NCI-H524 treated with DMSO at 0.1 percent for 48 hours (cell line): Measurements from ENCODE around the gene SCG2.

Source experiments
- DNase-seq: peaks from one replicate; lab custom pipeline; 2025; lab: John Stamatoyannopoulos, UW

SCG2 gene, protein sequence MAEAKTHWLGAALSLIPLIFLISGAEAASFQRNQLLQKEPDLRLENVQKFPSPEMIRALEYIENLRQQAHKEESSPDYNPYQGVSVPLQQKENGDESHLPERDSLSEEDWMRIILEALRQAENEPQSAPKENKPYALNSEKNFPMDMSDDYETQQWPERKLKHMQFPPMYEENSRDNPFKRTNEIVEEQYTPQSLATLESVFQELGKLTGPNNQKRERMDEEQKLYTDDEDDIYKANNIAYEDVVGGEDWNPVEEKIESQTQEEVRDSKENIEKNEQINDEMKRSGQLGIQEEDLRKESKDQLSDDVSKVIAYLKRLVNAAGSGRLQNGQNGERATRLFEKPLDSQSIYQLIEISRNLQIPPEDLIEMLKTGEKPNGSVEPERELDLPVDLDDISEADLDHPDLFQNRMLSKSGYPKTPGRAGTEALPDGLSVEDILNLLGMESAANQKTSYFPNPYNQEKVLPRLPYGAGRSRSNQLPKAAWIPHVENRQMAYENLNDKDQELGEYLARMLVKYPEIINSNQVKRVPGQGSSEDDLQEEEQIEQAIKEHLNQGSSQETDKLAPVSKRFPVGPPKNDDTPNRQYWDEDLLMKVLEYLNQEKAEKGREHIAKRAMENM

DNA sequence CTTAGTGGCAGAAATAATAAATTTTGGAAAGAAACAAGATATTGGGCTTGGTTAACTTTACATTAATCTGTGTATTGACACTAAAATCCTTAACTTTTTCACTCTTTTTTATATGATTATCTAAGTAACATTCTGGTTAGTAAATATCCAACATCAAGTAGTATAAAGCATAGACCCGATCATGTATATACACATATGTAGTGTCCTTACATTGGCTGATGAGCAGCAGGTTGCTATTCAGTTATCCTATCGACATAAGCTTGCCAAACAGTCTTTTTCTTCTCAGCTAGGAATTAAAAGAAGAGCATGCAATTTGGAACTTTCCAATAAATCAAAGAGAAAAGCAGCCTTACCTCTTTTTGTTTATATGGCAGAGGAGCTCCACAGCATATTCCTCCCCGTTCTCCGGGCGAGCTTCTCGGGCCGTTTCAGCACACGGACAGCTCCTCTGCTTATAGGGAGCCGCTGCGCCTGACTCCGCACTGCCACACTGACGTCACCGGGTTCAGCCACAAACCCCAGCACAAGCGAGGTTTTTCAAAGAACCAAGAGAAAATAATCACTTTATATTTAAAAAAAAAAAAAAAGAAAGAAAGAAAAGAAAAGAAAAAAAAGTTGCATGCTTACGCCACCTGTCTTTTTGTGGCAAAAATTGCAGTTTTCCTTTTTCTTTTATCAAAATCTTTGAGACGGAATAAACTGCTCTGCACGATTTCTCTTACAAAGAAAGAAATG lies at the start of gene SCG2:
Gene SCG2, minus strand, starts transcription at position 430 of the 735 bp plus-strand sequence. CDS start 3,079 bp downstream, outside the sequence.
- DNase-seq: no peak

DNA sequence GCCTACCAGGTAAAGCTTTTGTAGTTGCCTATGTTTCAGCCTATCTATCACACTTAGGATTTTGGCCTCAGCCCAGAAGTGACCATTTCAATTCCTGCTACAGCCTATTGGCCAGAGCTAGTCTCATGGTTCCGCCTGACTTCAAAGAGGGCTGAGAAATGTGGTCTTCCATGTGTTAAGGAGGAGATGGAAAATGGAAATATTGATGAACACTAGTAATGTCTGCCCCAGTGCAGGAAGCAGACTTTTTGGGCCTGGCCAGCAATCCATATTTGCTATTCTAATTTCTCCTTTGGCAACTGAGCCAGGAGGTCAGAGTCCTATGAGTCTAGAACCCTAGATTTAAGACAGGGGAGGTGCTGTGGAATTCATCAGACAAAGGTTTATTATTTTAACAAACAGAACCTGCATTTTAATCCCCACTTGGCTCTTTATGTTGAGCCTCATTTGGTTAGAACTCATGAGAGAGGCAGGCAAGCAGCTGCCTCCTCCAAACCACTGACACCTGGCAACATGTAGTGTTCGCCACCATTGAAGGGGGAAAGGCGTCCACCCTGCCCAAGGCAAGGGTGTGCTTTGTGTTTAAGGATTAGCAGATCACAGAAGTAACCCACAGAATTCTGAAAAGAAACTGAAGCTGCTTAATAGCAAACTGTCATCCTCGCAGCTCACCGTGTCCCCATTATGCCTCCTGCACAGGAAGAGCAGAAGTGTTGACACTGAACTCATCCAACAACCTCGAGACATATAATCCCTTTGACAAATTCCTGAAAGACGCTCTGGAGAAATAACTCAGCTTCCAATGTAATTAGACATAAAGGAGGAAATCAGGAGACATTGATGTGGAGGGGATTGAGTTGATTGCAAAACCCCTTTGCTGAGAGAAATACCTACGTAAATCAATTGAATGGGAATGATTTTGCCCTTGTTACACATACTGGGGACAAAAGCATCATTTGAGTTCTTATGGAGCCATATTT lies 47.7 kb upstream of the SCG2 start:
- no peak for DNase-seq

DNA sequence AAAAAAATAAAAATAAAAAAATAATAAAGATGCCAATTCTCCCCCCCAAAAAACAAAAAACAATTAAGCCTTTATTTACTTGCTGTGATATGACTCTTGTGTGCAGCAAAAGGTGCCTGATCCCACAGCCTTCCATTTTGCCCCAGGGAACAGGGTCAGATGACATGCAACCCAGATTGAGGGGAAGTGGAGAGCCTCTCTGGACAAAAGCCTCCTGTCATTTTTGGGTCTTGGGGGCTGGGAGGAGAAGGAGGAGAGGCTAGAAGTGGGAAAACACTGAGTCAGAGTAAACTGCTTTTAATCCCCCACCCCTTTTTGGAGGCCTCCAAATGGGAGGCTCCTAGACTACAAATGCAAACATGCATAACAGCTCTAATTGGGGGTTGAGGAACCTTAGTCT lies 46.6 kb upstream of the SCG2 start:
- DNase-seq: no peak

DNA sequence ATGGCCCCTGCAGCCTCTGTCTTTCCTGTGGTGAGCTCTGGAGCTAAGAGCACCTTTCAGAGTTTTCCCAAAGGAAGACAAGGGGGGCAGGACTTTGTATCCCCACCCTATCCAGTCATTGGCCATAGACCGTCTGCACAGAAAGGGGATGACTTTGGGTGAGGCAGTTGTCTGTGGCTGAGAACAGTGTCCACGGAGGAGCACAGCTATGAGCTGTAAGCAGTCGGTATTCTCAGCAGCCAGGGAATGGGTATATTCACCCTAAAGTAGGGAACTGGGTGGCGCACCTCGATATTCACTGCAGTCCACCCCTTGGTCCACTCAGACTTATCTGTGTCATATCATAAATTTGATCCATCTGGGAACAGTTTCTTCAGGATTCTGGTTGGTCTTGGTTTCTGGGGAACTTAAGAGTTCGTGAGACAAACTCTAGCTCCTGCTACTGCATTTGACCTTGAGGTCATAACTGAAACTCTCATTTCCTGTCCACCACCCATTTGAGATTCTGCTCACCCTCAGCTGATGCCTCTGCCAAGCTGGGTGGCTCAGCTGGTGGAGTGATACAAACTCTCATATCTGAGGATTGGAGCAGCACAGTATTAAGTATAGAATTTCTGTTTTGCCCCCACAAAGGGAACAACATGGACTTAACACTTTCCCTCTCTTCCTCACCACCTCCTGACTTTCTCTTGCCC lies 45.2 kb upstream of the SCG2 start:
- no peak for DNase-seq

DNA sequence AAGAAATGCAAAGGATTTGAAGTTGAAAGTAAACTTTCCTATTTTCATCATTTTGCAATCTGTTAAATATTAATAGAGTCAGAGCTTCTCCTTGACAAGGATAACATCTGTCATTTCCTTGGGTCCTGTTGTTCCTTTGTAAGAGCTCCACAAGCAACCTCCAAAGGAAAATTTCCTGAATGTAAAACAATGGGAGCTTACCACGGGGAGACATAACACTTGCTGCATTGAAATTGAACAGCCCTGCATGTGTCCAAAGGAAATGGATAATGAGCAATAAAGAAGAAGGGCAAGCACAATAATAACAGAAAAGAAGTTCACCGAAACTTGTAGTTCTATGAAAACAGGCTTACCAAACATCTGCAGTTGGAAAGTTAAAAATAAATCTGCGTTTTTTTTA lies 42.0 kb upstream of the SCG2 start:
- DNase-seq: no peak

DNA sequence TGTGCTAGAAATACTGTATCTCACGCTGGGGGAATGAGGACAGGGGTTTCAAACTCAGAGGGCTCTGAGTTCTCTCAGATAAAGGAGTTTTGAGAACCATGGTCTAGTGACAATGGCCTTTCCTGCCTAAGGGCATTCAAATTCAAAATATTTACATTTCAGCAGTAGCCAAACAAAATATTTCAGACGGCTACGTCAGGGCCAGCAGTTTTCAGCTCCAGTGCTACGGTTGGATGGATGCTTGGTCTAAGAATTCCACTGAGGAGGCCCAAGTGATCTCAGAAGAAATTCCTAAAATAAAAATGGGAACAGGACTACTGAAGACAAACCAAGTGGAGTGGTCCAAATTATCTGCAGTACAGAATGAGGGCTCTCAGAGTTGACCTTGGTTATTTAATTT lies 41.1 kb upstream of the SCG2 start:
- no peak for DNase-seq

DNA sequence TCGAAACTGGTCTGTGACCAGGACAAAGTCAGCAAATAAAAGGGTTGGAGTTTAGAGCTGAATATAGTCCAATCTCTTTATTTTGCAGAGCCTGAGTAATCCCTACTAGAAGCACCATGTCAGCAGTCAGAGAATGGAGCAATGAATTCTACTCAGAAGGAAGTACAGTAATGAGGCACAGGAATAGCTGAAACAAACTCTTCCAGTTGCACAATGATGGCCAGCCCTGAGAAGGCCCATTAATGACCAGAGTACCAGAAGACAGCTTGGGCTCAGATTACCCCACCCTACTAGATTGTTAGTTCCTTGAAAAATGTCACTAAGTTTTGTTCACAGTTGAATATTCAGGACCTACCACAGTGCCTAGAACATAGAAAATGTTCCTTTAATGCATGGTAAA lies 40.3 kb upstream of the SCG2 start:
- no peak for DNase-seq

DNA sequence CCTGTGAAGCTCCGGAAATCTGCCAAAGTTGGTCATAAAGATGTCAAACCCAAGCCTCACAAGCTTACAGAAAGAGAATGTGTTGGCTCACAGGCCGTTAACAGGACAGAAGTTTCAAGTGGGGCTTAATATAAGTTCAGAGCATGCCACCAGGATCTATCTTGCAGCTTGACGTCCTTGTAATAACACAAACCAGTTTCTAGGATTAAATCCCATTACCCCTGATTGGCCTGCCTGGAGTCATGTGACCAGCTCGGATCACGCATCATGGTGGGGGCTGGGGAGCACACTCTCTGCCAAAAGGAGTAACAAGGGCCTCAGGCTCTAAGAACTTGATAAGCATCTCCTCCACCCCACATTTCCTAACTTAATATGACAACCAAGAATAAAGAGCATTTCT lies 38.9 kb upstream of the SCG2 start:
- no peak for DNase-seq

DNA sequence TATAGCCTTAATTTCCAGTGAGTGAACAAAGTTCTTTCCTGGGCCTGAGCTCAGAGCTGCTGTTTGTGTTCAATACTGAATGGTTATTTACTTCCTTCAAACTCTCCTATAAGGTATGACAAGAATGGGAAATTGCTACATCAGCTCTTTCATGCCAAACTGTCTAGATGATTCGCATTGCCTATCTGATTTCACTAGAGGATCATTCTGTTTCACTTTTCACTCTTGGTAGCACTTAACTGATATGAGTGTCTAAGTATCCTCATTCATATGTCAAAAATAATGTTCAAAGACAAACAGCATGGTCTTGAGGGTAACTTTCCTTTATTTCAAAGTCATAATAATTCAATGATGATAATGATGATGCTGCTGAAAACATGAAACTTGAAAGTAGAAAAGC lies 32.9 kb upstream of the SCG2 start:
- no peak for DNase-seq

DNA sequence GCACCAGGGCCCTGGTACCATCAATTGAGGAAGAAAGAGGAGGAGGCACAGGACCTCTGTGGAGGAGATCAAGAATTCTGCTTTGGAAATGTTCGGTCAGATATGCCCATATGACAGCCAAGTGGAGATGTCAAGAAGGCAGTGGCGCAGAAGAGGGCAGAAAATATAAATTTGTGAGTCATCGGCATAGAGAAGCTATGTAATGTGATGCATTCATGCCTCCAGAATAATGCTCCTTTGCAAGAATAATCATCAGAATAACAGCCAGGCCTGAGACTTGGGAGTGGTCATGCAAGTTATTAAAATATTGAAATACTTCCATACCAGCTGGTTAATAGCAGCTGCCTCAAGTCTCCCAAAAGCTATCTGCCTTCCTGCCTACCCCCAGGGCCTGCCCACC lies 32.1 kb upstream of the SCG2 start:
- no peak for DNase-seq

DNA sequence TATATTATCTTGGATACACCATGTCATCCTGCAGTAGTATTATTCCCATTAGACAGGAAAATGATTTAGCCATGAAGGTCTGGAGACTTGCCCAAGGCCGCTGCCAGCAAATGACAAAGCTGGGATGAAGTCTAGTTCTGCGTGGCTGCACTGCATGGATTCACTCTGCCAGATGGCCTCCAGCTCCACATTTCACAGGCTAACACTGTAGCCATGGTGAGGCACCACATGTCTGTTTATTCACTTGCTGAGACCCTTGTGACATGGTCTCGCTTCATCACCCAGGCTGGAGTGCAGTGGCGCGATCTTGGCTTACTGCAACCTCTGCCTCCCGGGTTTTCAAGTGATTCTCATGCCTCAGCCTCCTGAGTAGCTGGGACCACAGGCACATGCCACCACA lies 31.5 kb upstream of the SCG2 start:
- peak; percentile 56 for DNase-seq

DNA sequence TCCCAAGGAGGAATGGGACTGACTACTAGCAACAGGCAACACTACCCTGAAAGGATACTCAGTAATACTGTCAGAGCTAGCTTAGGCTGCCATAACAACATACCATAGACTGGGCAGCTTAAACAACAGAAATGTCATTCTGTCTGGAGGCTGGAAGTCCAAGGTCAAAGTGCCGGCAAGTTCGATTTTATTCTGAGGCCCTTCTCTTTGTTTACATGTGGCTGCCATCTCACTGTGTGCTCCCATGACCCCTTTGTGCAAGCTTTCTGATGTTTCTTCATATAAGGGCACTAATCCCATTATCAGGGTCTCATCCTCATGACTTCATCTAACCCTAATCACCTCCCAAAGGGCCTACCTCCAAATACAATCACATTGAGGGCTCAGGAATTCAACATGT lies 30.7 kb upstream of the SCG2 start:
- DNase-seq: no peak

DNA sequence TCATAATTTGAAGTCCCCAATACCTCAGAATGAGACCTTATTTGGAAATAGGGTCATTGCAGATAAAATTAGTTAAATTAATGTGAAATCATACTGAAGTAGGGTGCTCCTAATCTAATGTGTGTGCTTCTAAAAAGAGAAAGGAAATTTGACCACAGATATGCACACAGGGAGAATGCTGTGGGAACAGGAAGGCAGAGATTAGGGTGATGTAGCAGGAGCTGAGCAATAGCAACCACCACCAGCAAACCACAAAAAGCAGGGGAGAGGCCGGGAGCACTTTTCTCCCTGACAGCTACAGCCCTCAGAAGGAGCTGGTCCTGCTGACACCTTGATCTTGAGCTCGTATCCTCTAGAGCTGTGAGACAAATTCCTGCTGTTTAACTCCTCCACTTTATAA lies 24.6 kb upstream of the SCG2 start:
- DNase-seq: no peak

DNA sequence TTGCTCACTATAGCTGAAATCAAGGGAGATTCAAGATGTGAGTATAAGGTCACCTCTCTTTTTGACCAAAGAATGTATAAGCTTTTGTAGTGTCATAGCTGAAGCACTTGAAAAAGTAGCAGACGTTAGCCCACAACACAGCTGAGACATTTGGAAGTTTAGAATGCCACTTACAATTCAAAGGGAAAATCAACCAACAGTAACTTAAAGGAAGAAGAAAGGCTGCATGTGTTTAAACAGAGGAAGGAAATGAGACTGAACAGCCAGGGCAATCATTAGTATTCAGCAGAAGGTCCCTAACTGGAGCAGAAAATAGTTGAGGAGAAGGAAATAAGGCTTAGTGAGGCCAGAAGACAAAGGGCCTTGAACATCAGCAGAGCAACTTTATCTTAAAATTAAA lies 23.5 kb upstream of the SCG2 start:
- no peak for DNase-seq

DNA sequence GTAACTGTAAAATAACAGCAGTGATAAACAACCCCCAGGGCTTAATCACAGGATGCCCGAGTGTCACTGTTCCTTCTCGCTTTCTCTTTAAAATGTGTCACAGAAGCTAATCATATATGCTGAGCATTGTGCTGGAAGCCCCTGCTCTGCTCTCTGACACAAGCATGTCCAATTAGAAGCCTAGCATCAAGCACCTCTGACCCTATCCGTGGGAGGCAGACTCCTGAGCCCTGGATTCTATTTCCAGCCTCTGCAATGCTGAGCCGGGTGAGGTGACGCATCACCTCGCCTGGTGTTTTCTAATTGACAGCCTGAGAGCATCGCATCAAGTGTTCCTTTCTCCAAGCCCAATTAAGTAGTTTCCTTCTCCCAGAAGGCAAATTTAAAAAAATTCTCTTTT lies 19.7 kb upstream of the SCG2 start:
- DNase-seq: no peak

DNA sequence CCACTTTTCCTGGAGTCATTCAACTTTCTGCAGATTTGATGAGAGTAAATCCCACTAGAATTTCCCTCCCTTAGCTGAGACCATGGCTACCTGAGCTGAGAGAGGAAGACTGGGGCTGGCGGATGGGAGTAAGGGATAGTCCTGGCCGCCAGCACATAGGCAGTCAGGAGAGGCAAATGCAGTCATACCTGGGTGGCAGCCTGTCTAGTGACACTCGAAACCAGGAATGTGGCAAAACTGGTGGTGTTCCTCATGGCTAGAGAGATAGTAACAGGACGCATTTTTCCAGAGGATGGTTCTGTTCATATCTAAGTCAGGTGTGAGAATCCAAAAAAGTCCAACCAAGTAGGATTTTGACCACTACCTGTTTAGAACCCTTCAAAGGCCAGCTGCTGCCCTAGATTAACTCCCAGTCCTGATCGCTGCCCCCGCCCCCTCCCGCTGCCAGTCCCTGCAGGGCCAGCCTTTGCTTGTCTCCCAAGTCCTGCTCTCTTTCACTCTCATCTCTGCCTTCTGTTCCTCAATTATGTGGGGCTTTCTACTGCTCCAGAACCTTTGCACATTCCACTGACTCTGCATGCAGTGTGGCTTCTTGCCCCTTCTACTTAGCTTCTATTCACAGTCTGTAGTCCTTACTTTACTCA lies 17.4 kb upstream of the SCG2 start:
- DNase-seq: no peak

DNA sequence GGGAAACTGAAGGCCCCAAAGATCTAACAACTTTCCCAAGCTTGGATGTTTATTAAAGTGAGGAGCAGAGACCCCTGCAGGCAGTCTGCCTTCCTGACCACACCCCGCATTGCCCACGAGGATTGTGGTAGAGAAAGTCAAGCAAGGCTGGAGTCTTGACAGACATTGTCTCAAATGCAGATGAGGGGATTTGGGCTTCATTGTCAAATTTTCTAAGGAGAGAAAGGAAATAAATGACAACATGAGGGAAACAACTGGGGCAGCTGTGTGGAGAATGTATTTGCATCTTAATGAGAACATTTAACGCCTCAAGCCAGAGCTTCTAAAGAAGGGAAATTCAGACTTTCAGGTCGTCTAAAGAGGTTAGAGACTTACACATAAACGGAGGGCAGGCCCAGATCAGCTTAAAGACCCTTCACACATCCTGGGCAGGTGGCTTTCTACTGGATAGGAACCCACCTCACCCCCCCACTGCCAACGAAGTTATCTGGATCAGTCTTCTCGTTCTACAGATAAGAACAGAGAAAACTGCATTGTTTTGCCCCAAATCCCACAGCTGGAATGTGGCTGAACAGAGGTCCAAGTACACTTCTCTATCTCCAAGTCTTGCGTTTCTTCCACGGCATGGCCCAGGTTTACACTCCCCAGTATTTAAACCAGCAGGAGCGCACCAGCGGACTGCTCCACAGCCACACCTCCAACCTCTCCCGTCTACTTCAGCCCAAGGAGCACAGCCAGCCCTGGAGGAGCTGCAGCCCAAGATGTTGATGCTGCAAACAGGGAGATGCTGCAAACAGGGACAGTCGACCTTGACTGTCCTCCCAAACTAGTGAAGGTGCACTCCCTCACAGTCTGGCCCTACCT lies 16.2 kb upstream of the SCG2 start:
- DNase-seq: no peak

DNA sequence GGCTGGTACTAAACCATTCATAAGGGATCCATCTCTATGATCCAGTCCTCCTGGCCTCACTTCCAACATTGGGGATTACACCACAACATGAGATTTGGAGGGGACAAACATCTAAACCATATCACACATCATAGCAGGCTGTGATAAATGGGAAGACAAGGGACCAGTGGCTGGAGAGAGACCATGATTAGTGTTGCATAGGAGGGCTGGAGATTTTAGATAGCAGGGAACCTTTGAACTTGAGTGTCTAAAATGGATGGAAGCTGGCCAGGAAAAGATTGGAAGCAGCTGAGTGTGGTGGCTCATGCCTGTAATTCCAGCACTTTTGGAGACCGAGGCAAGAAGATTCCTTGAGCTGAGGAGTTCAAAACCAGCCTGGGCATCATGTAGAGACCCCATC lies 12.4 kb upstream of the SCG2 start:
- DNase-seq: no peak

DNA sequence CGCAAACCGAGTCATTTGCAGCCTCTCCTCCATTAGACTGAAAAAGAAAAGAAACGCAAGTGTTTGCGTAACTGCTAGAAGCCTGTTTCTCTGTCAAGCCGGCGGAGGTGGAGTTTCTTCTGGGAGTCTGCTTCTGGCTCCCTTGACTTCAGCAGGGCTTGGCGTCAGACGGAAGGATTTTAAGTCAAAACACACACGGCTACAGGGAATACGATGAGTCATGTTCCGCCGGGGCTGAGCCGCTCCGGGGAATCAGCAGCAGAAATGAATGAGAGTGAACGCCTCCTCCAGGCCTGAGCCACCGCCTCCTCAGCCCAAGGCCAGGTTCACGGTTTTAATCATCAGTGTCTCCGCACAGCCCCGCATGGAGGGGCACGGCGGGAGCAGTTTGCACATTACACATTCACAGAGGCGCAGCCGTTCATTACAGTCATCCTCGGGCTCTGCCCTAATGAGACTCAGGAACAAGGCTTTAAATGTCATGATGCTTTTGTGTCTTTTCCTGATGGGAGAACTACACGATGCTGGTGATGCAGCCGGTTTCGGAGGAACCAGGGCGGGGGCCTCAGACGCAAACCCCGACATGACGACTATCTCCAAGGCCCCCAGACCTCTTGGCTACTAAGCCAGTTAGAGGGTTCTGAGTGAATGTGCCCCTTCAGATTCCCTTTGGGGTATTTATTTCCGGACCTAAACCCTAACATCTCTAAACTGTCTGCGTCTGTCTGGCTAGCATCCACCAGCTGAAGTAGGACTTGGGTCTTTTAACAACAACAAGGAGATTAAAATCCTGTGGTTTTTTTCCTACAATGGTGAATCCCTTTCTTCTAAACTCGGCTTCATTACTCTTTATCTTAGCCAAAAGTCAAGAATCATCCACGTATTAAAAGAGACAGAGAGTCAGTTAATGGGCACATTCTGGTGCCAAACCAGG lies 11.1 kb upstream of the SCG2 start:
- DNase-seq: no peak
